GM12878 (cell line): ENCODE measurements around the gene SETBP1.

Source experiments
- CREB1 ChIP-seq: IDR thresholded peaks from 2 replicates; pipeline ENCODE4 v1.6.1; 2012; ENCODE audit warnings: low read depth, mild to moderate bottlenecking, inconsistent platforms
- EP300 ChIP-seq, 2 experiments: fragments of 150-350 bp in 1 of 2; IDR thresholded peaks; 2 replicates each; pipeline ENCODE4 v1.6.1; 2011 to 2012; ENCODE audit warnings: low read depth in 2 of 2, low read length in 2 of 2, borderline replicate concordance in 1 of 2, improper control_type of control experiment in 1 of 2, inconsistent platforms in 1 of 2; ENCODE audit not compliant: control insufficient read depth in 1 of 2
- NRF1 ChIP-seq: conservative IDR thresholded peaks from 2 replicates; pipeline ENCODE4 v1.6.1; 2011; ENCODE audit warnings: mild to moderate bottlenecking, low read depth, low read length, improper control_type of control experiment
- POLR2A ChIP-seq: IDR thresholded peaks from 2 replicates; pipeline ENCODE4 v1.6.1; 2011; ENCODE audit warnings: low read depth, mild to moderate bottlenecking, low read length
- TAF1 ChIP-seq: IDR thresholded peaks from 2 replicates; pipeline ENCODE4 v1.6.1; 2011; ENCODE audit warnings: mild to moderate bottlenecking, low read depth, low read length, borderline replicate concordance
- TF ChIP-seq, protein P1 (sequence below), 3 experiments: IDR thresholded peaks in 2 of 3; conservative IDR thresholded peaks in 1 of 3; 2 replicates each; pipeline ENCODE4 v1.5.1; 2011; ENCODE audit warnings: low read depth in 3 of 3, low read length in 3 of 3, mild to moderate bottlenecking in 3 of 3, control low read depth in 2 of 3, moderate library complexity in 2 of 3, inconsistent platforms in 1 of 3, mixed read lengths in 1 of 3; ENCODE audit not compliant: control insufficient read depth in 2 of 3, insufficient read depth in 1 of 3; ENCODE audit errors: extremely low read depth in 1 of 3
- TF ChIP-seq, protein P2 (sequence below): IDR thresholded peaks from 2 replicates; pipeline ENCODE4 v1.6.1; 2012; ENCODE audit warnings: improper control_type of control experiment, low read depth, low read length; ENCODE audit not compliant: insufficient replicate concordance

DNA sequence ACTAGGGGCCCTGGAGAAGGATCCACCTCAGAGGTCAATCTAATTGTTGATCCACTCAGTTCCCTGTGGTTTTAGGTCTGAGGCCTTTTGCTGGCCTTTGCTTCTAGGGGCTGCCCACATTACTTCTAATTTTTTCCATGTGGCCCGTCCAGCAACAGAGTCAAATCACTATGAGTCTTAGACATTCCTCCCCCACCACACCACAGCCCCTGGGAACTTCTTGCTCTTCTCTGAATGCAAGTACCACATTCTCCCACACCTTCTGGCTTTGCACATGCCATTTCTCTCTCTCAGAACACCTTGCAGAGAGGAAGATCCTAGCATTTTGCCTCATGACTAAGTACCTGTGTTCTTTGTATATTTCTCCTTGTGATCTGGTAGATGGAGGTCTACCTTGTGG is 286.9 kb downstream of the SETBP1 start:
- TF ChIP-seq, protein P1, sequence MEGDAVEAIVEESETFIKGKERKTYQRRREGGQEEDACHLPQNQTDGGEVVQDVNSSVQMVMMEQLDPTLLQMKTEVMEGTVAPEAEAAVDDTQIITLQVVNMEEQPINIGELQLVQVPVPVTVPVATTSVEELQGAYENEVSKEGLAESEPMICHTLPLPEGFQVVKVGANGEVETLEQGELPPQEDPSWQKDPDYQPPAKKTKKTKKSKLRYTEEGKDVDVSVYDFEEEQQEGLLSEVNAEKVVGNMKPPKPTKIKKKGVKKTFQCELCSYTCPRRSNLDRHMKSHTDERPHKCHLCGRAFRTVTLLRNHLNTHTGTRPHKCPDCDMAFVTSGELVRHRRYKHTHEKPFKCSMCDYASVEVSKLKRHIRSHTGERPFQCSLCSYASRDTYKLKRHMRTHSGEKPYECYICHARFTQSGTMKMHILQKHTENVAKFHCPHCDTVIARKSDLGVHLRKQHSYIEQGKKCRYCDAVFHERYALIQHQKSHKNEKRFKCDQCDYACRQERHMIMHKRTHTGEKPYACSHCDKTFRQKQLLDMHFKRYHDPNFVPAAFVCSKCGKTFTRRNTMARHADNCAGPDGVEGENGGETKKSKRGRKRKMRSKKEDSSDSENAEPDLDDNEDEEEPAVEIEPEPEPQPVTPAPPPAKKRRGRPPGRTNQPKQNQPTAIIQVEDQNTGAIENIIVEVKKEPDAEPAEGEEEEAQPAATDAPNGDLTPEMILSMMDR (IDR thresholded peaks at IDR 0.05 in 2 of 3, conservative IDR thresholded peaks at IDR 0.05 in 1 of 3; ENCODE audit: control insufficient read depth in 2 of 3, extremely low read depth in 1 of 3, insufficient read depth in 1 of 3, low read depth in 3 of 3, low read length in 3 of 3) = no peak
- TF ChIP-seq NRF1 (no peak), TAF1 (no peak), EP300 (IDR thresholded peaks at IDR 0.05; ENCODE audit: borderline replicate concordance in 1 of 2, control insufficient read depth in 1 of 2, low read depth in 2 of 2, low read length in 2 of 2) (no peak), POLR2A (no peak), CREB1 (no peak)
- TF ChIP-seq, protein P2, sequence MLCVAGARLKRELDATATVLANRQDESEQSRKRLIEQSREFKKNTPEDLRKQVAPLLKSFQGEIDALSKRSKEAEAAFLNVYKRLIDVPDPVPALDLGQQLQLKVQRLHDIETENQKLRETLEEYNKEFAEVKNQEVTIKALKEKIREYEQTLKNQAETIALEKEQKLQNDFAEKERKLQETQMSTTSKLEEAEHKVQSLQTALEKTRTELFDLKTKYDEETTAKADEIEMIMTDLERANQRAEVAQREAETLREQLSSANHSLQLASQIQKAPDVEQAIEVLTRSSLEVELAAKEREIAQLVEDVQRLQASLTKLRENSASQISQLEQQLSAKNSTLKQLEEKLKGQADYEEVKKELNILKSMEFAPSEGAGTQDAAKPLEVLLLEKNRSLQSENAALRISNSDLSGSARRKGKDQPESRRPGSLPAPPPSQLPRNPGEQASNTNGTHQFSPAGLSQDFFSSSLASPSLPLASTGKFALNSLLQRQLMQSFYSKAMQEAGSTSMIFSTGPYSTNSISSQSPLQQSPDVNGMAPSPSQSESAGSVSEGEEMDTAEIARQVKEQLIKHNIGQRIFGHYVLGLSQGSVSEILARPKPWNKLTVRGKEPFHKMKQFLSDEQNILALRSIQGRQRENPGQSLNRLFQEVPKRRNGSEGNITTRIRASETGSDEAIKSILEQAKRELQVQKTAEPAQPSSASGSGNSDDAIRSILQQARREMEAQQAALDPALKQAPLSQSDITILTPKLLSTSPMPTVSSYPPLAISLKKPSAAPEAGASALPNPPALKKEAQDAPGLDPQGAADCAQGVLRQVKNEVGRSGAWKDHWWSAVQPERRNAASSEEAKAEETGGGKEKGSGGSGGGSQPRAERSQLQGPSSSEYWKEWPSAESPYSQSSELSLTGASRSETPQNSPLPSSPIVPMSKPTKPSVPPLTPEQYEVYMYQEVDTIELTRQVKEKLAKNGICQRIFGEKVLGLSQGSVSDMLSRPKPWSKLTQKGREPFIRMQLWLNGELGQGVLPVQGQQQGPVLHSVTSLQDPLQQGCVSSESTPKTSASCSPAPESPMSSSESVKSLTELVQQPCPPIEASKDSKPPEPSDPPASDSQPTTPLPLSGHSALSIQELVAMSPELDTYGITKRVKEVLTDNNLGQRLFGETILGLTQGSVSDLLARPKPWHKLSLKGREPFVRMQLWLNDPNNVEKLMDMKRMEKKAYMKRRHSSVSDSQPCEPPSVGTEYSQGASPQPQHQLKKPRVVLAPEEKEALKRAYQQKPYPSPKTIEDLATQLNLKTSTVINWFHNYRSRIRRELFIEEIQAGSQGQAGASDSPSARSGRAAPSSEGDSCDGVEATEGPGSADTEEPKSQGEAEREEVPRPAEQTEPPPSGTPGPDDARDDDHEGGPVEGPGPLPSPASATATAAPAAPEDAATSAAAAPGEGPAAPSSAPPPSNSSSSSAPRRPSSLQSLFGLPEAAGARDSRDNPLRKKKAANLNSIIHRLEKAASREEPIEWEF = no peak
